Limb (tissue), 2 donors: ENCODE data around the gene MTMR8.
"Not testable (repeated sequence)": the region's sequence is repeated elsewhere in the genome, so short reads cannot be mapped to it uniquely, and the experiment has no call there.

Experiments
- DNase-seq, 2 donors: peaks; one replicate each; pipeline ENCODE4 v3.0.0-alpha.2; 2016; ENCODE audit errors: extremely low spot score in 2 of 2

MTMR8 gene

DNA sequence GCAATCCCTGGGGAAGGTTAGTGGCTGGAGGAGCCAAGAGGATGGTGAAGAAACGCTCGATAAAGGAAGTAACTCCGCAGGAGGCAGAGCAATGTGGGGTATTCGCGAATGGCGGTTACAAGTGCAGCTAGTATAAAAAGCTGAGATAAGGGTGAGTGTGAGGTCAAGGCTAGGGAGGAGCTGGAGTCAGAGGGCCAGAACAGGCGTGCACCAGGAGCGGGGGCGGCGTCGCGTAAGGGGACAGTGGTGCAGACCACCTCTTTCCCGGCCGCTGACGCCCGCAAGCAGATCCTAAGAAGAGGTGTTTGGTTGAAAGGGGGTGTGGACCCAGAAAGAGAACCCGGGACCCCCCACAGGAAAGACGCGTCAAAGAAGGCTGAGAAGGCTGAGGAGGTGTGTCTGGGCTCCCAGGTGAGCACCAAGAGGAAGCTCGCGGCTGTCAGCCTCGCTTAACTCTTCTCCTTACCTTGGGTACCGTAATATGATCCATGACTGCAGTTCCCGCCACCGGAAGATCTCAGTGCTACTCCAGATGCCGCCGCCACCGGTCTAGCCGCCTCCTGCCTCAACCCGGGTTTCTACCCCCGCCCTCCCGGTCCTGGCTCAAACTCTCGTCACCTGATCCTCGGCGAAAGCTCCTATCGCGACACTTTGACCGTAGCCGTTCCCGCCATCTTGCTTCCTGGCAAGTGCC, at the start of gene MTMR8:
MTMR8 (minus strand) TSS at position 579 of the 694 bp plus-strand sequence; CDS start at position 490, 89 bp downstream.
- peak; percentile 49 to 80 for DNase-seq

DNA sequence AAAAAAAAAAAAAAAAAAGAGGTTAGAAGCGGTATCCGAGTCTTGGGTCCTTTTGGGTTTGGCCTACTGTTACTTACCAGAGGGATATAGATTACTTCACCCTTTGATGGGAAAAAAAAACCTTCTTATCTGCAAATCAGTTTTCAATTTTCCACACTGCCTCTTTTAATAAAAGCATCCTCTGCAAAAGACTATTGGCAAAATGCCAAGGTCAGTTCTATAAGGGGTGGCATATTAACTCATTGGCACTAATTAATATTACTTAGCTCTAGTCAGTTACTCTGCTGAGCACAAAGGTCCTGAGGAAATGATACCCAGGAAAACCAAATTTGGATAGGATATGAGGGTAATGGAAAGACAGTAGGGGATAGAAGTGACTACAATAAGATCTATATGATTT, 44.3 kb upstream of the MTMR8 start:
- no peak for DNase-seq

DNA sequence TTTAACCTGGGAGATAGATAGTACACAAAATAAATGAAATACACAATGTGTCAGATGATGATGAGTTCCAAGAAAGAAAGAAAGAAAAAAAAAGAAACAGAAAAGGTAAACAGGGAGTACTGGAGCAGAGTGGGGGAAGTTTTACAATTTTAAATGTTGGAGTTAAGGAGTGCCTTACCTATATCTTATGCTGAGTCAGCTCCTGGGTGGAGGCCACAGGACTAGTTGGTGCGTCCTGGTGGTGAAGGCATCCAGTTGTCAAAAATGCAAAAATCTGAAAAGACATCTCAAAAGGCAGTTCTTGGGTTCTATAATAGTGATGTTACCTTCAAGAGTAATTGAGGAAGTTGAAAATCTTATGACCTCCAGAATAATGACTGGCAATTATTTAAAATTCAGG, 42.4 kb upstream of the MTMR8 start:
- no peak for DNase-seq

DNA sequence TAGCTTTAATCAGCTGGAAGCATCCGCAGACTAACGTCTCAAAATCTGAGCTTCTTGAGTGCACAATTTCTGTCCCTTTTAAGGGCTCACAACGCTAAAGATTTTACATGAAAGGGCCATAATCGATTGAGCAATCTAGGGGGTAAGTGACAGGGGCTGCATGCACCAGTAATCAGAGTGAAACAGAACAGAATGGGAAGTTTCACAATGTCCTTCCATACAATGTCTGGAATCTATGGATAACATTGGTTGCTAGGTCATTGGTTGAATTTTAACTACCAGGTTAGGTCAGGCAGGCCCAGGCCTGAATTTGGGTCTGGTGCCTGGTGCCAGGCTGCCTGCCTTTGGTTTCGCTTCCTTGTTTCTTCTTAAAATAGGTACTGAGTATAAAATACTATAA, 42.0 kb upstream of the MTMR8 start:
- DNase-seq = no peak

DNA sequence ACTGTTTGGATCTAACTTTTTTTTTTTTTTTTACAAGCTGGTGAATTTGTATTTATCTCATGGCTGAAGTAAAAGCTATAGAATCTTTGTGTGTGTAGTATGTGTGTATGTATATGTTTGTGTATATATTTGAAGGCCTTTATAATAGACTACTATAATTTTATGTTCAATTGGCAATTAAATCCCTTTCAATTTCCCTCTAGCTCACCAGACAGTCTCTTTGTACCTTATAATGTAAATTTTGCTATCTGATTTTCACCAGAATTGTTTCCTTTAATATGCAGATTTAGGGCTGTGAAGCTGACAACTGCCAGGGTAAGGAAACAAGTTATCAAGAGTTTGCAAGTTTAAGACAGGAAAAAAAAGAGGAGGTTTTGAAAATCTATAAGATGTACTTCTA, 33.1 kb upstream of the MTMR8 start:
- DNase-seq = no peak

DNA sequence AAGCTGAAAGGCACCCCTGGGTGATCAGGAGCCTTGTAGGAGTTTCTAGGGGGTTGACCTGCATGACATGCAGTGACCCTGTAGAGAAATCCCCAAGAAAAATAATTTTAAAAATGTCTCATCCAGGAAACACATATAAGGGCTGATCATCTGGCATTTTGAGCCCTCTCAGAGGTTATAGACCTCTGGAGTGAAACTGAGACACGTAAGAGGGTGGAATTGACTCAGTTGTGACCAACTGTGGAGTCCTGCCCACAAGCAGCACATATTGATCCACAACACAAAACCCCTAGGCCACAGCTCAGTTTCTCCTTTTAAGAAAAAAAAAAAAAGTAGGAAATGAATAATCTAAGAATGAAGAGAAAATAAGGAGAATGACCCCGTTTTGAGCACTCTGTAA, 32.5 kb upstream of the MTMR8 start:
- no peak for DNase-seq

DNA sequence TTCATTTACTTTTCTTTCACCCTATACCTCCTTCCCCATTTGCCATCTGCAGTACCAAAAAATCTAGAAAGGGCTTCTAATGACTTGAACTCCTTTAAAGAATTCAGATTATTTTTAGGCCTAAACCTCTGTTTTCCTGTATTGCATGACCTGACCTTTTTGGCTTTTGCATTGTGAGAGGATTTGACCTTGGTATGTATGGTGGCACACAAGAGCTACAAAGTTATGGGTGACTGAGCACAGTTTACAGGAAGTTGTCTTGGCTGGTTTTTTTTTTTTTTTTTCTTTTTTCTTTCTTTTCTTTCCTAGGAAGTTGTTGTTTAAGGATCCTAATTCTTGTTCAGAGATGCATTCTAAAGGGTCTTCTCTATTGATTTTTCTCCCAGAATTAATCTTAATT, 32.0 kb upstream of the MTMR8 start:
- DNase-seq = no peak

DNA sequence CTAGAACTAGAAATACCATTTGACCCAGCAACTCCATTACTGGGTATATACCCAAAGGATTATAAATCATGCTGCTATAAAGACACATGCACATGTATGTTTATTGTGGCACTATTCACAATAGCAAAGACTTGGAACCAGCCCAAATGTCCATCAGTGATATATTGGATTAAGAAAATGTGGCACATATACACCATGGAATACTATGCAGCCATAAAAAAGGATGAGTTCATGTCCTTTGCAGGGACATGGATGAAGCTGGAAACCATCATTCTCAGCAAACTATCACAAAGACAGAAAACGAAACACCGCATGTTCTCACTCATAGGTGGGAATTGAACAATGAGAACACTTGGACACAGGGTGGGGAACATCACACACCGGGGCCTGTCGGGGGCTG, 14.5 kb upstream of the MTMR8 start:
- DNase-seq = not testable (repeated sequence)

DNA sequence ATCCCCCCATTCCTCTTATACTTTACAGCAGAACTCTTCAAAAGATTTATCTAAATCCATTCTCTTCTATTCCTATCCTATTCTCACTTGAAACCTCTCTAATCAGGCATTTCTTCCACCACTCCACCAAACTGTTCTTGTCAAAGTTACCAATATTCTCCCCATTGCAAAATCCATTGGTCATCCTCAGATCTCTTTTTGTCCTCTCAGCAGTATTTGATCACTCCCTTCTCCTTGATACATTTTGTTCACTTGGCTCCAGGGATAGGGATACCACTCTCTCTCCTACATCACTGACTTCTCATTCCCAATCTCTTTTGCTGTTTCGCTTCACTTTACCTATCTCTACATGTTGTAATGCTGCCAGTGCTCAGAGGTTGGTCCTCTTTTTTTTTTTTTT, 2.8 kb upstream of the MTMR8 start:
- DNase-seq = no peak

DNA sequence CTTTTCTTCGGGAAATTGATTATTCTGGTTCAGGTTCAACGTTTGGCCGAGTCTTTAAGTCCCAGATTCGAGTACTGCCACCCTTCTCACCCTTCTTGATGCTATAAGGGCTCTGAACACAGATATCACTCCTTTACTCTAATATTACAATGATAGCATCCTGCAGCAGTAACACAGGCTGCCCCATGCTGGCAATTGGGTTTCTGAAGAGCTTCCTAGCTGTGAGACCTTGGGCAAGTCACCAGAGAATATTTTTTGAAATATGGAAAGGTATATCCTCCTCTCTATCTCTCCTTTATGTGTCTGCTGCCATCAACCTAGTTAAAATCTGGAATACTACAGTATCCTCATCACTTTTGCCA, 297 bp upstream of the MTMR8 start:
- DNase-seq = no peak

DNA sequence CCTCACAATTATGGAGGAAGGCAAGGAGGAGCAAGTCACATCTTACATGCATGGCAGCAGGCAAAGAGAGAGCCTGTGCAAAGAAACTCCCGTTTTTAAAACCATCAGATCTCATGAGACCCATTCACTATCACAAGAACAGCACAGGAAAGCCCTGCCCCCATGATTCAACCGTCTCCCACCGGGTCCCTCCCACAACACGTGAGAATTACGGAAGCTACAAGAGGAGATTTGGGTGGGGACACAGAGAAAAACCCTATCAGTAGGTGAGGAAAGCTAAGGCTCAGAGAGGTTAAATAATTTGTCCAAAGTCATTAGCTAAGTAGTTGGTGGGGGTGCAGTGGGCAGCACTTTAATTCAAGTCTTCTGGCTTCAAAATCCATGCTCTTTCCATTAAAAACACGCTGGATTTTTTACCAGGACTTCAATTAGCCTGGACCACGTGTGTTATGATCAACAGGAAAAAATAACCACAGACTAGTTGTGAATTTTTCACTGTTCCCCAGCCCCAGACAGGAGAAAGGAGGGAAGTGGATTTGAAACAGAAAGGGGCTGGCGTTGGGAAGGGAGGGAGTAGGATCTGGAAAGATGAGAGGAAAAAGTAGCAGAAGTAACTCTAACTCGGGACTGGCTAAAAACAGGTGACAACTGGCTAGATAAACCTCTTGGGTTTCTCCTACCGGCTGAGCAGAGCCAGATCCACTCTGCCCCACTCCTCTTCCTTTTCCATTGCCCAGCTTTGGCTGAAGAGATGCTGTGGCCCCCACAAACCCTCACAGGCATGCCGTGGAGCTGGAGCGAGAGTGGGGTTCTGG, 986 bp downstream of the MTMR8 start:
- DNase-seq = peak in 1 of 2 donors; percentile 22

DNA sequence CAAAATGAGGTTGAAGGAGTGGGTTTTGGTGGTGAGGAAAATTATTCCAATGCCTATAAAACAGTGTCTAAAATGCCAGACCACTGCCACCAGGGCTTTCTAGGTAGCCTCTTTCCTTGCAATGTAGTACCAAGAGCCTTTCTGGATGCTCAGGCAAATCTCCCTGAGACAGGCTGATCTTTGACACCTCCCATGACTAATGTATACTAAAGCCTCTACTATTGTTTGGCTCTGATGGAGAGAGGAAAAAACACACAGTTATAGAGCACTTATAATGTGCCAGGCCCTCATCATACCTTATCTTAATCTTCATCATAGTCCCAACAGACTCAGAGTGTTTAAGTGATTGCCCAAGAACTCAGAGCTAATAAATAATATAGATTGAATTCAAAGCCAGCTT, 5.8 kb downstream of the MTMR8 start:
- no peak for DNase-seq

DNA sequence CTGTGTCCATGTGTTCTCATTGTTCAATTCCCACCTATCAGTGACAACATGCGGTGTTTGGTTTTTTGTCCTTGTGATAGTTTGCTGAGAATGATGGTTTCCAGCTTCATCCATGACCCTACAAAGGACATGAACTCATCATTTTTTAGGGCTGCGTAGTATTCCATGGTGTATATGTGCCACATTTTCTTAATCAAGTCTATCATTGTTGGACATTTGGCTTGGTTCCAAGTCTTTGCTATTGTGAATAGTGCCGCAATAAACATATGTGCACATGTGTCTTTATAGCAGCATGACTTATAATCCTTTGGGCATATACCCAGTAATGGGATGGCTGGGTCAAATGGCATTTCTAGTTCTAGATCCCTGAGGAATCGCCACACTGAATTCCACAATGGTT, 14.5 kb downstream of the MTMR8 start:
- not testable (repeated sequence) for DNase-seq

DNA sequence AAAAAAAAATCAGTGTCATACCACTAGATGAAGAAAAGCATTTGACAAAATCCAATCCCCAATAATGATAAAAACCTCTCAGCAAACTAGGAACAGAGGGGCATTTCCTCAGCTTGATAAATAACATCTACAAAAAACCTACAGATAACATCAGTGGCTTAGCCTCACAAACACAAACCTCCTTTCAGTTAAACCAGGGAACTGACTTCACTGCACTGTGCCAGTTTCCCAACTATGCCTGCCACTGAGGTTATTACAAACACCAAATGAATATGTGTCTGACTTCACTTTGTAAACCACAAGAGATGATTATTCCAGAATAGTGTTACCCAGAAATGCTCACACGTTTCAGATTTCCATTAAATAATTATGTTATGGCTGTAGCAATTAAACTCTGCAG, 15.3 kb downstream of the MTMR8 start:
- no peak for DNase-seq

DNA sequence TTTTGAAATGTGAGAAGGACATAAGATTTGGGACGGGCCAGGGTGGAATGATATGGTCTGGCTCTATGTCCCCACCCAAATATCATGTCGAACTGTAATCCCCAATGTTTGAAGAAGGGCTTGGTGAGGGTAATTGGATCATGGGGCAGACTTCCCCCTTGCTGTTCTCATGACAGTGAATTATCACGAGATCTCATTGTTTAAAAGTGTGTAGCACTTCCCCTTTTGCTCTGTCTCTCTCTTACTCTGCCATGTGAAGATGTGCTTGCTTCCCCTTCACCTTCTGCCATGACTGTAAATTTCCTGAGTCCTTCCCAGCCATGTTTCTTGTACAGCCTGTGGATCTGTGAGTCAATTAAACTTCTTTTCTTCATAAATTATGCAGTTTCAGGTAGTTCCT, 17.5 kb downstream of the MTMR8 start:
- no peak for DNase-seq

DNA sequence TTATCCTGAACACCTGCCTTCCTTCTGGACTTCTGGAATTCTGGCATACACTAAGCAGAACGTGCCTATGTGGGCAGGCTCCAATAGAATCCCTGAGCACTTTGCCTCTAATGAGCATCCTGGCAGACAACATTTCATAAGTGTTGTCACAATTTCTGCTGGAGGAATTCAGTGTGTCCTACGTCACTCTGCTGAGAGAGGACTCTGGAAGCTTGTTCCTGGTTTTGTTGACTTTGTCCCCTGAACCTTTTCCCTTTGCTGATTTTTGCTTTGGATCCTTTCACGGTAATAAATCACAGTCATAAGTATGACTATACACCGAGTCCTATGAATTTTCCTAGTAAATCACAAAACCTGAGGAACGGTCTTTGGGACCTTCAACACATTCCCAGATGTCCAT, 43.2 kb downstream of the MTMR8 start:
- no peak for DNase-seq

DNA sequence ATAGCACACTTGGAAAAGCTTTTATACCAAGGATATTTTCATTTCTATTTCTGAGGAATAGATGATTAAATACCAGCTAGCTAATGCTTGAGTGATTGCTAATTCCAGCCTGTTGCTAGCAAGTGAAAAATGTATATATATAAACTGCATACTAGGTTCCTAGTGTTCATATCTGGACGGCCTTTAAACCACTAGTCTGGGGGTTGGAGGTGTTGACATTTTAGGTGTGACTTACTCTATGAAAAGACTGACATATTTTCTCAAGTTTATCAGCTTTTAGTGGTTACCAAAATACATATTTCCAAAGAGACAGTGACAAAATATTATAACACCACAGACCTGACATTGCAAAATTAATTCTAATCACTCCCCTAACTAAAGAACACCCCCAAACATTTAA, 44.7 kb downstream of the MTMR8 start:
- DNase-seq = no peak

DNA sequence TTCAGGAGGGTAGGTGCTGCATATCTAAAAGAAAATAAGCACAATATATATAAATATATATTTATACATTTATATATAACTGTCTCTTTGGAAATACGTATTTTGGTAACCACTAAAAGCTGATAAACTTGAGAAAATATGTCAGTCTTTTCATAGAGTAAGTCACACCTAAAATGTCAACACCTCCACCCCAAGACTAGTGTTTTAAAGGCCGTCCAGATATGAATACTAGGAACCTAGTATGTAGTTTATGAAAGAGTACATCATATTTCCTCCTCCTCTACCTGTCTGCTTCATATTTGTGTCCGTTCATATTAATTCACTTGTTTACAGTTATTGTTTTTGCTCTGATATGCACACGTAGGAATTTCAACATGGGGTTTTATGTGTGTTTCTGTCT, 45.2 kb downstream of the MTMR8 start:
- no peak for DNase-seq

DNA sequence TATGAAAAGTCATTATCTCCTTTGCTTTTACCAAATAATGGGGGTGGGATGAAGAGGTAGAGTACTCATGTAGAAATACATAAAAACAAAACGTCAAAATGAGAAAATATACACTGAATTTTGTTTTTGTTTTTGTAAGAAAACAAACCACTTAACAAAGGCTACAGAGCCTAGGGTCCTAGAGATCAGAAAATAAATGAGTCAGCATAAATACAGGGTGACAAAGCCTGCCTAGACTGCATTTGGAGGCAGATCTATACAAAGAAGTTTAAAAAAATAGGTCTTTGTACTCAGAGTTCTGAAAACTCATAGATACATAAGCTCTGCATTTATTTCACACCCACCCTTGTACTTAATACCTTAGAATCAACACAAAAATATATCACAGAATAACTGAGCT, 52.4 kb downstream of the MTMR8 start:
- DNase-seq = no peak

DNA sequence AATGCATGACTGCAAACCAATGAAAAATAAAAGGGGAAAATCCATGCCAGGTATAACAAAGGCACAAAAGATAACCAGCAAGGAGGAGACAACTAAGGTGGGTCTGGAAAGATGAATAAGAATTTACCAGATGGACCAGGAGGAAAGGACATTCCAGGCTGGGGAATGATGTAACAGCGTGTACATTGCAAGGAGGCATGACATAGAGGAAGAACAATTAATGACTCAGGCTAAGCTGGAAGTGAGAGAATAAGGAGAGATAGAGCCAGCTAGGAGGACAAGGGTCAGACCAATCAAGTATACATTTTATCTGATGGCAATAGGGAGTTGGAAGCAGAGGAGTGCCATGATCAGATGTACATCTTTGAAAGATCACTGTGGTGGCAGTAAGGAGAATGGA, 57.0 kb downstream of the MTMR8 start:
- no peak for DNase-seq

DNA sequence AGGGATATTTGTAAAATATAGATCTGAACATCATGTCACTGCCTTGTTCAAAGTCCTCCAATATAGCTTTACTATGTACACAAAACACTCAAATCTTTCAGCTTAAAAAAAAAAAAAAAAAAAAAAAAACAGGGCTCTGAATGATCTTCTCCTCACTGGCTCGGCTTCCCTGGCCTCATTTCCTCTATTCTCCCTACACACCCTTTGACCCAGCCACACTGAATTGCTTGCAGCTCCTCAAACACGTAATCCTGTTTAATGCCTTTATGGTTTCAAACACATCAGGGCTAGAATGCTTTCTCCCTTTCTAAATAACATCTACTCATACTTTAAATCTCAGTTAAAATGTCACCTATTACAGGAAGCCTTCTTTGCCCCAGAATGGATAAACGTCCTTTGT, 60.8 kb downstream of the MTMR8 start:
- DNase-seq = no peak

DNA sequence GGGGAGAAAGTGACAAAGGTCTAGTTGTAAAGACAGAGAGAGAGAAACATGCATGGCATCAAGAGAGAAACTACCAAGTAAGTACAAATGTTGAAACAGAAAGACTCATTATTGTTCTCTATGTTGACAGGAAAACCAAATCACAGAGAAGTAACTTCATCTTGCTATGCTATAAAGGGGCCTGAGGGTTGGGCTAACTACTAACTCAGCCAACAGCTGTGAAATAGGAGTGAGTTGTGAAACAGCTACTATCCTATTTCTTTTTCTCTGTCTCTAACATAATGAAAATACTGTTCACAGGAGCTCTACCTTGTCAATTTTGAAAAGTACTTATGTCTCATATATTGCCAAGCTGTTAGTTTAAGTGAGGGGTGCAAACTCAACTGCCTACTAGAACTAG, 65.0 kb downstream of the MTMR8 start:
- DNase-seq = no peak

DNA sequence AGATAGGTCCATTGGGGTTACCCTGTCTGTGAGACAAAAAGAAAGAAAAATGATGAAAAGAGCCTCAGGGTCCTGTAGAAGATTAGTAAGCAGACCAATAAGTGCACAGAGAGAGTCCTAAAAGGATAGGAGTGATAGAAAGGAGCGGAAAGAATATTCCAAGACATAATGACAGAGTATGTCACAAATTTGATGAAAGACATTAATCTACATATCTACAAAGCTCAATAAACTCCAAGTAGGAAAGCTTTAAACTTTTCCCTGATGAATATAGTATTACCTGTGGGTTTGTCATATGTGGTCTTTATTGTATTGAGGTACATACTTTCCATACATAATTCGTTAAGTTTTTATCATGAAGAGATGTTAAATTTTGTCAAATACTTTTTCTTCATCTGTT, 73.7 kb downstream of the MTMR8 start:
- DNase-seq = no peak
